Measurements from ENCODE around the gene RFX7. TPM values are rescaled to one million over a fixed set of nuclear protein-coding genes. Genes with fewer than 3 reads are reported as not detected.

Gene RFX7
- total RNA-seq, 1 donor from 2014 or later = 17.2 TPM

DNA sequence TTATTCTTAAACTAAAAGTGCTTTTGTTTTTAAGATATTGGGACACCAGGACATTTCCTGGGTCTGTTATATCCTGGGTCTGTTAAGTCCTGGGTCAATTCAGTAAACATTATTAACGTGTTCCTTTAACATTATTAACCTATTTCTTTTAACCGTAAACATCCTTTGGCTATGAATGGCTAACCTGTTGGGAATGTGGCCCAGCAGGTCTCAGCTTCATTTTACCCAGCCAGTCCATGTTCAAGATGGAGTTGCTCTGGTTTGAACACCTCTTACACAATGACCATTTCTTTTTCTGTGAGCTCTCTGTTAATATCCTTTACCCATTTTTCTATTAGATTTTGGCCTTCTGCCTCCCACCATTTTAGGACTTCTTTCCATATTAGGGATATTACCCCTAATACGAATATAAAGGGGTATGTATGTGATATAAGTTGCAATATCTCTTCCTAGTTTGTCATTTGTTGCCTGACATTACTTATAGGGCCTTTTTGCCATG is 161.4 kb downstream of the RFX7 start:
- intact Hi-C loops (cut with DNase I) = no loop called here
- no peaks in the 10 kb centered on the region for H3K9me3 ChIP-seq
- ATAC-seq (no peak), DNase-seq (no peak)
- H3K36me3 ChIP-seq = no peaks in the 10 kb centered on the region
- H3K4me3 ChIP-seq = no peak overlapping the region
- TF ChIP-seq, protein P1, sequence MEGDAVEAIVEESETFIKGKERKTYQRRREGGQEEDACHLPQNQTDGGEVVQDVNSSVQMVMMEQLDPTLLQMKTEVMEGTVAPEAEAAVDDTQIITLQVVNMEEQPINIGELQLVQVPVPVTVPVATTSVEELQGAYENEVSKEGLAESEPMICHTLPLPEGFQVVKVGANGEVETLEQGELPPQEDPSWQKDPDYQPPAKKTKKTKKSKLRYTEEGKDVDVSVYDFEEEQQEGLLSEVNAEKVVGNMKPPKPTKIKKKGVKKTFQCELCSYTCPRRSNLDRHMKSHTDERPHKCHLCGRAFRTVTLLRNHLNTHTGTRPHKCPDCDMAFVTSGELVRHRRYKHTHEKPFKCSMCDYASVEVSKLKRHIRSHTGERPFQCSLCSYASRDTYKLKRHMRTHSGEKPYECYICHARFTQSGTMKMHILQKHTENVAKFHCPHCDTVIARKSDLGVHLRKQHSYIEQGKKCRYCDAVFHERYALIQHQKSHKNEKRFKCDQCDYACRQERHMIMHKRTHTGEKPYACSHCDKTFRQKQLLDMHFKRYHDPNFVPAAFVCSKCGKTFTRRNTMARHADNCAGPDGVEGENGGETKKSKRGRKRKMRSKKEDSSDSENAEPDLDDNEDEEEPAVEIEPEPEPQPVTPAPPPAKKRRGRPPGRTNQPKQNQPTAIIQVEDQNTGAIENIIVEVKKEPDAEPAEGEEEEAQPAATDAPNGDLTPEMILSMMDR (IDR thresholded peaks at IDR 0.05) = no peak
- no peak overlapping the region for H3K27ac ChIP-seq
- no peaks in the 10 kb centered on the region for H3K27me3 ChIP-seq (ENCODE audit: low read depth)
- H3K4me1 ChIP-seq = no peaks in the 10 kb centered on the region

DNA sequence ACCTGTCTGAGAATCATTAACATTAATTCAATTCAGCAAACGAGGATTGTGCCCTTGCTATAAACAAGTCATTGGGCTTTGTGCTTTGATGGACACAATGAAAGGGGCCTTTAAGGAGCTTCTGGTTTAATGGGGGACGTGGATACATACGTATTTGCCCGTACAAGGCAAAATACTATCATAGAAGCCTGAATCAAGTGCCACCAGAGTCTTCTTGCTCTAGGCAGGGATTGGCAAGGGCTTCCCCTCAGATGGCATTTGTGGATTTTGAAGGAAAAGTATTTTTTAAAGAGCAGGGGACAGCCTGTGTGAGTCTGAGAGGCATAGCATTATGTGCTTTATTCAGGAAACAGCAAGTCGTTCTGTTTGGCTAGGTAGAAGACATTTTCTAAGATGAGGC is 166.6 kb downstream of the RFX7 start:
- H3K36me3 ChIP-seq = no peaks in the 10 kb centered on the region
- ATAC-seq (no peak), DNase-seq (no peak)
- H3K4me3 ChIP-seq = no peak overlapping the region
- H3K27ac ChIP-seq = no peak overlapping the region
- TF ChIP-seq, protein P1 (IDR thresholded peaks at IDR 0.05) = no peak
- H3K27me3 ChIP-seq (ENCODE audit: low read depth) = no peaks in the 10 kb centered on the region
- H3K9me3 ChIP-seq = no peaks in the 10 kb centered on the region
- intact Hi-C loops (cut with DNase I) = no loop called here
- H3K4me1 ChIP-seq = no peaks in the 10 kb centered on the region

DNA sequence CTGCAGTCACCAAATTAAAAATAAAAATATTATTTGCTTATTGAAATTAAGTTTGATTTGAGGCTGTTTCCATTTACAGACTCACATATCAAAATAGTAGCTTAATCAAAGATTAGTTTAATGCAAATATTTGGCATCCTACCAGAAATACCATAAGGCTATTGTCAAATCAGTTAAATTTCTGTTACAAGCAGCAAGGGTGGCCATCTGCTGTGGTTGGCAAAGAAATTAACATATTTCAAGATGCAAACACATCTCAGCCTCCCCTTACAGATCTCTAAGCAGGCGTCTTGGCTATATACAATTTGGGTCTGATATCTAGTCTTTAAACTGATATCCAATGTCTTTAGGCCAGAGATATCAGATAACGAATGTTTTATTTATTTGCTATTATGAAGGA is 167.0 kb downstream of the RFX7 start:
- no peak for DNase-seq
- intact Hi-C loops (cut with DNase I) = no loop called here

GRCh38 chr15:56074481-56075265 is 169.0 kb downstream of the RFX7 start:
- no peaks in the 10 kb centered on the region for H3K36me3 ChIP-seq
- TF ChIP-seq, protein P1 (IDR thresholded peaks at IDR 0.05) = no peak
- no peaks in the 10 kb centered on the region for H3K4me1 ChIP-seq
- no peak for ATAC-seq
- no peak for DNase-seq
- H3K27ac ChIP-seq = no peak overlapping the region
- no peaks in the 10 kb centered on the region for H3K27me3 ChIP-seq (ENCODE audit: low read depth)
- intact Hi-C loops (cut with DNase I) = no loop called here
- no peak overlapping the region for H3K4me3 ChIP-seq
- no peaks in the 10 kb centered on the region for H3K9me3 ChIP-seq

More for the DNA sequence above, 167.0 kb downstream of the RFX7 start:
- Histone ChIP-seq H3K27me3 (ENCODE audit: low read depth) (no peaks in the 10 kb centered on the region), H3K9me3 (no peaks in the 10 kb centered on the region), H3K36me3 (no peaks in the 10 kb centered on the region), H3K4me1 (no peaks in the 10 kb centered on the region), H3K27ac (no peak overlapping the region), H3K4me3 (no peak overlapping the region)
- ATAC-seq = no peak
- TF ChIP-seq, protein P1 (IDR thresholded peaks at IDR 0.05) = no peak

- no peaks in the 10 kb centered on the region for H3K27me3 ChIP-seq (ENCODE audit: low read depth)
- intact Hi-C loops (cut with DNase I) = no loop called here
- no peak for ATAC-seq
- H3K36me3 ChIP-seq = no peaks in the 10 kb centered on the region
- no peak overlapping the region for H3K27ac ChIP-seq
- no peaks in the 10 kb centered on the region for H3K9me3 ChIP-seq
- no peak for DNase-seq
- H3K4me3 ChIP-seq = no peak overlapping the region
- TF ChIP-seq, protein P1 (IDR thresholded peaks at IDR 0.05) = no peak
- H3K4me1 ChIP-seq = no peaks in the 10 kb centered on the region
Measured at GRCh38 chr15:56064152-56064551, 179.5 kb downstream of the RFX7 start.

Data from lower lobe of right lung (tissue), 2 donors.